Endometrial microvascular endothelial cells (primary cell): ENCODE data around the gene FOLR3. TPM values are rescaled to one million over a fixed set of nuclear protein-coding genes. Genes with fewer than 3 reads are reported as not detected.

ENCODE experiments used
- total RNA-seq: library from RNA; depleted of rRNA; stranded (reverse); fragments of >200 nt; gene quantifications from one replicate; pipeline ENCODE4 v1.2.3, GENCODE V29; 2015; ENCODE audit errors: inconsistent ontology term

FOLR3 gene
- total RNA-seq, 1 donor from 2014 or later, result not detected

Other genes with a start within 250 kb of the FOLR3 start
- gene XNDC1N, start 207.1 kb upstream of the FOLR3 start, total RNA-seq, result 5.7 TPM
- gene RNF121, start 206.7 kb upstream of the FOLR3 start, total RNA-seq, result 43.1 TPM
- 8.8 TPM for gene IL18BP, start 136.8 kb upstream of the FOLR3 start, total RNA-seq
- 112 TPM for gene NUMA1, start 55.2 kb upstream of the FOLR3 start, total RNA-seq
- 1.1 TPM for gene LRRC51, start 54.9 kb upstream of the FOLR3 start, total RNA-seq
- gene LAMTOR1, start 32.4 kb upstream of the FOLR3 start, total RNA-seq, result 138 TPM
- gene TOMT, start 29.8 kb upstream of the FOLR3 start, total RNA-seq, result not detected
- gene ANAPC15, start 23.0 kb upstream of the FOLR3 start, total RNA-seq, result 48.1 TPM
- gene FOLR1, start 56.4 kb downstream of the FOLR3 start, total RNA-seq, result not detected
- gene FOLR2, start 81.1 kb downstream of the FOLR3 start, total RNA-seq, result not detected
- gene INPPL1, start 89.0 kb downstream of the FOLR3 start, total RNA-seq, result 45.4 TPM
- gene PHOX2A, start 108.5 kb downstream of the FOLR3 start, total RNA-seq, result not detected